ENCODE data around the gene ZXDC.

Gene ZXDC

DNA sequence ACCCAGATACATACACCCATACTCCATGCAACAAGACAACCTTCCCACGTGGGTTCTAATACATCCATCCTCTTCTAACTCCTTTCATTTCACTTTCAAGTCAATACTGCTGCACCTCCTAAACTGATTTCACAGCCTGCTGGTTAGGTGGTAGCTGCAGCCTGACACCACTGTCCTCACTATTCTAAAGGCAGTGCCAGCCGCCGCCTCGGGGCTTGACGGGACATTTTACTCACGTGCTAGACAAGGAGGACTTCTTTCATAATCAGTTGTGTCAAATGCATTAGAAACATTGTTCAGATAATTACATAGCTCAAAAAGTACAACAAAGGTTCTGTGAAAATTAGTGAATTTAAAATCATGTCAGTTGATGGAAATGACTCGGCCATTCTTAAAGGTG is 35.6 kb upstream of the ZXDC start:
- no peak for DNase-seq

- DNase-seq = no peak
Measured at GRCh38 chr3:126510308-126510910, 34.7 kb upstream of the ZXDC start.

- no peak for DNase-seq
Measured at GRCh38 chr3:126509597-126510307, 34.1 kb upstream of the ZXDC start.

- no peak for DNase-seq
Measured at GRCh38 chr3:126508564-126508964, 32.9 kb upstream of the ZXDC start.

- DNase-seq = no peak
Measured at GRCh38 chr3:126507886-126508285, 32.2 kb upstream of the ZXDC start.

- no peak for DNase-seq
Measured at GRCh38 chr3:126503701-126504100, 28.0 kb upstream of the ZXDC start.

DNA sequence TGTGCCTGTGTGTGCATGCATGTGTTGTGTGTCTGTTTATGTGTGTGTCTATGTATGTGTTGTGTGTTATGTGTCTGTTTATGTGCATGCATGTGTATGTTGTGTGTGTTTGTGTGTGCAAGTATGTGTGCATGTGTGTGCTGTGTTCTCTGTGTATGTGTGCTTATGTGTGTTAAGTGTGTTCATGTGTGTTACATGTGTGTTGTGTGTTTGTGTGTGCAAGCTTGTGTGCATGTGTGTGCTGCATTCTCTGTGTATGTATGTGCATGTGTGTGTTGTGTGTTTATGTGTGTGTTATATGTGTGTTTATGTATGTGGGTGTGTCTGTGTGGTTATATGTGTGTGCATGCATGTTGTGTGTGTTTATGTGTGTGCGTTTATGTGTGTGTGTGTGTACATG is 27.0 kb upstream of the ZXDC start:
- DNase-seq = no peak

- no peak for DNase-seq
Measured at GRCh38 chr3:126501736-126502135, 26.0 kb upstream of the ZXDC start.

DNA sequence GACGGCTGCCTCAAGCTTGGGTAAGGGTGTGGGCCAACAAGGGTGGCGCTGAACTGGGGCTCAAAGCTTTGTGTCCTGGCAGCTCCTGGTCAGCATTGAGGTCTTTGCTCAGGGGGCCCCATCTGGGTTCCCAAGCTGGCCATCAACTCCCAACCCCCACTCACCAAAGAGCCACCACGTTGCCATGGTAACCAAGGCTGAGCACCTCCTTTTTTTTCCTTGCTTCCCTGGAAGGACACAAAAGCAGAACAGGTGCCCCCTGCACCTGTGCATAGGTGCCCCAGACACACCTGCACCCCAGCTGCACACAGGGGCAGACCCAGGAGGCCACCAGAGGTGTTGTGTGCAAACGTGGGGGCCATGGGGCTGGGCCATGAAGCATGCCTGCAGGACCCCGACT is 25.4 kb upstream of the ZXDC start:
- DNase-seq = no peak

GRCh38 chr3:126500016-126500415 is 24.3 kb upstream of the ZXDC start:
- no peak for DNase-seq

GRCh38 chr3:126499401-126499800 is 23.7 kb upstream of the ZXDC start:
- no peak for DNase-seq

DNA sequence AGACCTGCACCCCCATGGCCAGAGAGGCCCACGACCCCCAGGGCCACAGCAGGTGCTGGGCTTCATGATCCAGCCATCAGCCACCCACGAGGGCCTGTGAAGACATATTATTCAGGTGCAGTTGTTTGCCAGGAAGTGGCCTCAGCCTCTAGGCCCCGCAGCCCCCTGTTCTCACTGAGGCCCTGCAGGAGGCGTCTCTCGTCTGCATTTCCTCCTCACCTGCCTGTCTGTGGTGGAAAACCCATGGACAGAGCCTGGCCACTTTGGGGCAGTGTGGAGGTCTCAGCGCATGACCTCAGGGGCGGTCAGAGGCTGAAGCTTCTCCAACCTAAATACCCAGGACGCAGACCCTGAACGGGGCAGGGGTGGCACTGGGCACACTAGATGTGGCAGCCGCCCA is 23.2 kb upstream of the ZXDC start:
- no peak for DNase-seq

DNA sequence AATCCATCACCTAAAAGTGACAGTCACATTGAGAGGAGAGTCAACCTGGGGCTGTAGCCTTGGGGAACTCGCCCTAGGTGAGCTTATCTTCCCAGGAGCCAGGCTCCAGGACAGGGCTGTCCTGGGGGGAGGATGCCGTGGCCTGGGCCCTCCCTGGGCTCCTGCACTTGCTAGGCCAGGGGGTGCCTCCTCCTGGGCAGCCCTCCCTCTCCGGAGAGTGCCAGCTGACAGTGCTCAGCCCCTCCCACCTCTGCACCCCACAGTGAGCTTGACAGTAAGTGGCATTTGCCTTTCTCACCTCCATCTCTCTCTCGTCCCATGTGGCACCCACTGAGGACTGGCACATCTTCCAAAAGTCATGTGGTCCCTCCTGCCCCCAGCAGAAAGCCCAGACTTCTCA is 22.8 kb upstream of the ZXDC start:
- no peak for DNase-seq

DNA sequence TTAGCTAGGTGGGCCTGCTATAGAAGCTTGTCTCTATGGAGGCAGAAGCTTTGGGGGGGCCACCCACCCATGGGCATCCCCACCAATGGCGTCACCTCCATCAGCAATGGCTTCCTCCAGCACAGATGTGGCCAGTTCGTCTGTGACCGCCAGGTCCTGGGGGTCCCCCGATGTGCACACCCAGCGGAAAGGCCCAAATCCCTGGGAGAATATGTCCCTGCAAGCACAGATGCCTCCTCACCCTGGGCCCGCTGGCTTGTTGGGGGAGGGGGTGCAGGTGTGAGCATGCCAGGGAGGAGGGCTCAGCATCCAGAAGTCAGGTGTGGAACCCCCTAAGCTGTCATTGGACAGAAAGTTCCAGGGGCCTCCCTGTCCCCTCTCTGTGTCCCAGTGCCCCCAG is 22.3 kb upstream of the ZXDC start:
- no peak for DNase-seq

- DNase-seq = no peak
Measured at GRCh38 chr3:126496894-126497850, 21.5 kb upstream of the ZXDC start.

DNA sequence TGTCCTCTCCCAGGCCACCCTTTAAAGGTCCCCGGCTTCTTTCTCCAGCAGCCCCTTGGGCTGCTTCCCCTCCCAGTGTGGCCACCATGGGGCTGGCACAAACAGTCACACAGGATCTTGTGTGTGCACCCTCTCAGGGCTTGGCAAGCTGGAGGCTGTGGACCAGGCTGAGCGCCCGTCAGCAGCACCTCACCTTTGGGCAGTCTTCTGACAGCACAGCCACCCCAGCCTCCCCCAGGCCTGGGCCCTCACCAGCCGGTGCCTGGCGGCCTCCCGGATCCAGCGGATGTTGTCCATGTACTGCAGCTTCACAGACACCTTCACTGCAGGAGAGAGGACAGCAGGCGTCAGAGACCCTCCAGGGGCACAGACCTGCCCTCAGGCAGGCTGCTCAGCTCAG is 20.1 kb upstream of the ZXDC start:
- no peak for DNase-seq

DNA sequence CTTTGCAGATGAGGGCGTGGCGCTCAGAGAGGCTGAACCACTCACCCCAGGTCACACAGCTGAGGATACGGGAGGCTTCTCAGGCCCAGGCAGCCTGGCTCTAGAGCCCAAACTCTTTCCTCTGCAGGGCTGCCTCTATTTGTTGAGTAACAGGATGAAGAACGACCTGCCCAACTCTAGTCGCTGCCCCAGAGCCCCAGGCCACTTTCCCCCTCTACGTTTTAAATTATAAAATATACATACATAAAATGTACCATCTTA is 19.2 kb upstream of the ZXDC start:
- DNase-seq = no peak

GRCh38 chr3:126494204-126494969 is 18.7 kb upstream of the ZXDC start:
- no peak for DNase-seq

DNA sequence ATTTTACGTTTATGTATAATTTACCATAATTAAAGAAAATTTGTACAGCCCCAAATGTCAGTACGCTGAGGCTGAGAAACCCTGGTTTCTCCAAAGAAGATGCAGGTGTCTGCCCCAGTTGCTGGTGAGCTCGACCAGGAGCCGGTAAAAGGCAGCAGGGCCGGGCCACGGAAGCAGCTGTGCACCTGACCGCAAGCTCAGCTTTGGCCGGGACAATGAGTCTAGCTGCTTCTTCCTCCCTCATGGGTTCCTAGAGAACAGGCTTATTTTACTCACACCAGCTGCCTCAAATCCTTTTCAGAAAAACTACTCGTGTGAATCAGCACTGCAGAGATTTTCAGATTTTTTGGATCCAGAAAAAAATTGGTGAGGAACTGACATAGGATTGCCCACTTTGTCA is 18.0 kb upstream of the ZXDC start:
- DNase-seq = peak; percentile 52

GRCh38 chr3:126493051-126493450 is 17.4 kb upstream of the ZXDC start:
- DNase-seq = no peak

GRCh38 chr3:126491221-126492013 is 15.7 kb upstream of the ZXDC start:
- no peak for DNase-seq

GRCh38 chr3:126490619-126491018 is 14.9 kb upstream of the ZXDC start:
- DNase-seq = peak; percentile 23
